8988T (cell line): ENCODE measurements around the gene GSTT4.
"Not testable (repeated sequence)": the region's sequence is repeated elsewhere in the genome, so short reads cannot be mapped to it uniquely, and the experiment has no call there.

Experiments
- DNase-seq: peaks from one replicate; pipeline ENCODE4 v3.0.0; 2011

GSTT4 gene

DNA sequence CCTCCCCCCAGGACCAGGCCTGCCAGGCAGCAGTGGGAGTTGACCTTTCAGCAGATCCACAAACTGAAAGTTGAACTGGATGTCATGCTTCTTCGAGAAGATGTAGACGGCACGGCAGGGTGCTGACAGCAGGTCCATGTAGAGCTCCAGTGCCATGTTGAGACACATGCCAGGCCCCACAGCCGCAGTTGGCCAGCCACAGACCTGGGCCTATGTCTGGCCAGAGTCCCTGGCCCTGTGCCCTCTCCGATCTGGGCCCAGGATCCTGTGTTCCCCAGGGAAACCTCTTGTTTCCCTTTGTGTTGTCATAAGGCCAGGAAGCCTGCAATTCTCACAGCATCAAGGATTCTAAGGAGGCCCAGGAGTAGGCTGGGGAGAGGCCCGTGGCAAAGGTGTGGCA, at the start of gene GSTT4:
TSS of gene GSTT4 (minus strand) at position 253 of the 400 bp plus-strand sequence. CDS start at position 156, 97 bp downstream.
- DNase-seq, result no peak

DNA sequence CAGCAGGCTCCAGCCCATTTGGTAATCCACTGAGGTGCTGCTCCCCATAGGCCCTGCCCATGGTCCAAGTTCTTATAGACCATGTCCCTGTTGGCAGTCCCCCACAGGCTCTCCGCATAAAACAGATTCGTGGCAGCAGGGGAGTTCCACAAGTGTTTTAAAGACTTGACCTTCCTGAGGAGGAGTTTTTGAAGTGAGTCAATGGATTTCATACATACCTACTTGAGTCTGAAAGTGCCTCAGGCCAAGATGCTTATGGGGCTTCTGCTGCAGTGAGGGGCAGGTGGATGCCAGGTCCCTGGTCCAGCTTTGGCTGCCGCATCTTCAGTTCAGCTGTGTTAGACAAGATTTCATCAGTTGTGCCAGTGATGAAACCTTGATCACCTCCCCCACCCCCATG, 49.1 kb upstream of the GSTT4 start:
- DNase-seq, result no peak

DNA sequence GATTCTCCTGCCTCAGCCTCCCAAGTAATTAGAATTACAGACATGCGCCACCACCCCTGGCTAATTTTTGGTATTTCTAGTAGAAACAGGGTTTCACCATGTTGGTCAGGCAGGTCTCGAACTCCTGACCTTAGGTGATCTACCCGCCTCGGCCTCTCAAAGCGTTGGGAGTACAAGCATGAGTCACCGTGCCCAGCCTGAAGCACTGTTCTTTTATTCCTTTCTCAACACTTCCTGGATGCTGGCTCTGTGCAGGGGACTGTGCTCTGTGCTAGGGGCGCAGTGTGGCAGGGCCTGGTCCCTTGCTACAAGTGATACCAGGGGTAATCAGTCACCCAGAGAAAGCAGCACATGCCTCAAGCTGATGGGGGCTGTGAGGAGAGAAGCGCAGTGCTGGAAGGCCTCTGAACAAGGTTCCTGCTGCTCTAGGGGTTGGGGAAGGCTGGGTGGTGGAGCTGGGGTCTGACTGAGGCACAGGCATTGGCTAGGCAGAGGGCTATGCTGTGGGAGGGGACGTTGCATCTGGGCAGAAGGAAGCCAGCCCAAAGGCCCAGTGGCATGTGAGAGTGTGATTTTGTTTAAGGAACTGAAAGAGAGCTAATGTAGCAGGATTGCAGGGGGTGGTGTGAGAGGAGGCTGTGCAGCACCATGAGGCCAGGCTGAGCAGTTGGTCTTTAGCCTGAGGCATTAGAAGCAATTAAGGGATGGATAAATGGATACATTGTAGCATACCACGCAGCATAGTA, 48.4 kb upstream of the GSTT4 start:
- no peak for DNase-seq

DNA sequence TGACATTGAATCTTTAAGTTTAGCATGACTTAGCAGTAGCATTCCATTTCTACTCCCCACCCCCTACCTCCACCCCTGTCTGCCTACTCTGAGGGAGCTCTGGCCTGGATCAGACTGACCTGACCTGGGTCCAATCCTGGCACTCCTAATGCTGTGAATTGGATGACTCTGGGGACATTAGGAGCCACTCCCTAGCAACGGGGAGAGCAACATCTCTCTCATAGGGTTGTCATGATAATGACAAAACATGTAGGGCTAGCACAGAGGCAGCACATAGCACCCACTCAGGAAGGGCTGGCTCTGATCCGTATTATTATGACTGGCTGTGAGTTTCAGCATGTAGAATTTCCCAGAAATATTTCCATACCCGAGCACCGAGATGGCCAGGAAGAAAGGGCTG, 46.3 kb upstream of the GSTT4 start:
- DNase-seq, result no peak

DNA sequence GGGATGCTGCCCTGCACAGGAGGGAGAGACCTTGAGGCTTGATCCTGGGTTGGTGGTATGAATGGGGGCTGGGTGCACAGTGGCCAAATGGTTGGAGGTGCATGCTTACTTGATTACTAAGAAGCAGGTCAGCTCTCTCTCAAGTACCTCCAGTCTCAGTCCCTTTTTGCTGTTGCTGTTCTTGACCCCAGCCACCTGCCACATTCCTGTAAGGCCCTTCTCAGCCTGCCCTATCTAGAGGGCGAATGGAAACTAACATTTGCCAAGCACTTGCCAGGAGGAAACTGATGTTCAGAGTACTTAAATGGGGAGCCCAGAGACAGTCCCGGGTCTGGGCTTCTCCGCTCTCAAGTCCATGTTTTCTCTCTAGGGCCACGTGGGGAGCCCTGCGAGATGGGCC, 45.8 kb upstream of the GSTT4 start:
- no peak for DNase-seq

DNA sequence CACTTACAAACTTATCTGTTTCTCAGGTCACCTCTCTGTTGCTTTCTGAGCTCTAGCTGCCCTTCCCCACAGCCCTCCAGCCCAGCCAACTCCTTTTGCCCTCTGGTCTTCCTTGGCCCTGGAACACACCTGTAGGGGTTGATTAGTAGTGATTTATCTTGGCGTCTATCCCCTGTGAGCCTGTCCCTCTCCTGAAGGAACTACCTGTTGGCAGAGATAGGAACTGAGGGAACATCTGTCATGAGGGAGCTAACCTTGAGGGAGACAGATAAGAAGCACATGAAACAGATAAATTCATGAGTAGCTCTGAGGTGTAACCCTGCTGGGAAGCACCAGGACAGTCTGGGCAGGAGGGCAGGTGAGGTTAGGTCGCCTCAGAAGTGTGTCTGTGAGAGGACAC, 44.7 kb upstream of the GSTT4 start:
- DNase-seq, result no peak

DNA sequence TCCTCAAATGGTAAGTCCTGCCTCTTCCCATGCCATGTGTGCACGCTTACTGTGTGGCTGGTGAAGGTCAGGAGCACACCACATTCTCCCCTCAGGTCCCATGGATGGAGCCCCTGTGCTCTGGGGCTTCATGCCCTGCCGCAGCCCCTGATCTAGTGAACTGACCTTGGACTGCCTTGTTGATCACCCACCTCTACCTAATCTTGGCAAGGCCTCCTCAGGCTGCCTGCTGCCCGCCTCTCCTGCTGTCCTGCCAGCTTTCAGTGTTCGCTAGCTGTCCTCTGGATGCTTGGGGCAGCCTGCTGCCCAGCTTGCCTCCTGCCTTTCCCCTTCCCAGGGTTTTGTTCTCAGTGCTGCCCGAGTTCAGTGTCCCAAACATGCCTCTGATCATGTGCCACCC, 44.0 kb upstream of the GSTT4 start:
- DNase-seq, result no peak

DNA sequence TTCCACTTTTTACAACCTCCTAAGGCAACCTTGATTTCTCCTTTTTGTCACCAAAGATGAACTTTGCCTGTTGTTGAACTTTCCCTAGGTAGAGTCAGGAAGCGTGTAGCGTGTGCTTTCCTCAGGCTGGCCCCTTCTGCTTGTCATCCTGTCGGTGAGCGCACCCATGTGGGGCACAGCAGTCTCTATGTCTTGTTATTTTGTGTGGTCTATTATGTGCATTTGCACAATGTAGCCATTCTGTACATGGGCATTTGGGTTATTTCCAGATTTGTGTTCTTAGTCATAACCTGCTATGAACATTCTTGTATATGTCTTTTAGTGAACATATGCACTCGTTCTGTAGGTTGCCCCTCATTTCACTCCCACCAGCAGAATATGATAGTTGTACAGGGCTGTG, 40.8 kb upstream of the GSTT4 start:
- no peak for DNase-seq

DNA sequence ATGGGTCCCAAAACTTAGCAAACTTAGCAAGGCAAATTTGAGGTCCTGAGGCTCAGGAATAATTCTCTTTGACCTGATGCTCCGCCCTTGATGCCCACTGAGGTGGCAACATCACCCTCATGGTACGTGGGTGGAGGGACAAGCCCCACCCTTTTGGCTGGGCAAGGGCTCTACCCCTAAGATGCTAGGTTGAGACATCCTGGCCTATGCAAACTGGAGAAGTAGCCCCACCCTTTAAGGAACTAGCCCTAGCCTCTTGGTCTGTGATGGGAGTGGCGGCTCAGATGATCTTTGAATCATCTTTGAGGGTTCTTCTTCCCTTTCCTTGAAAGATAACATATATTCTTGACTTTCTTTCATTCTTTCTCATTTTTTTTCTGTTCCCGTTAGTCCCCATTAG, 38.7 kb upstream of the GSTT4 start:
- no peak for DNase-seq

DNA sequence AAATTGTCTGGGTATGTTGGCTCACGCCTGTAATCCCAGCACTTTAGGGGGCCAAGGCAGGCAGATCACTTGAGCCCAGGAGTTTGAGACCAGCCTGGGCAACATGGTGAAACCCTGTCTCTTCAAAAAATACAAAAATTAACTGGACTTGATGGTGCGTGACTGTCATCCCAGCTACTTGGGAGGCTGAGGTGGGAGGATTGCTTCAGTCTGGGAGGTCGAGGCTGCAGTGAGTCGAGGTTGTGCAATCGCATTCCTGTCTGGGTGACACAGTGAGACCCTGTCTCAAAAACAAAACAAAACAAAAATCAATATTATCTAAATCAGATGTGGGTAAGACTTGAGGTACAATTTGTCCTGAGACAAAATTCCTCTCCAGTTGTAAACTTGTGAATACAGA, 38.2 kb upstream of the GSTT4 start:
- not testable (repeated sequence) for DNase-seq

DNA sequence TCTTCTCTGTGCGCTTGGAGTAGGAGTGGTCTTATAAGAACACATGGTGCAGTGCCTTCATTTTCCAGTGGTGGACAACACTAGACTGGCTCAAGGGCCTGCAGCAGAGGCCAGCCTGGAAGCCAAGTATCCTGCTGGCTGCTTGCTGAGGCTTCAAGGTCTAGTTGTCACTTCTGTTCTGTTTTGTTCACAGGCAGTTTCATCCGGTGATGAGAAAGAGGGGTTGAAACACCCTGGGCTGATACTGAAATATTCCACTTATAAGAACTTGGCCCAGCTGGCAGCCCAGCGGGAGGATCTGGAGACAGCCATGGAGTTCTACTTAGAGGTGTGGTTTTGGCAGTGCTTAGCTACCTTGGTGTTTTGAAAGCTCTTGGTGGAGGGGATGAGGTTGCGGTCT, 35.7 kb upstream of the GSTT4 start:
- DNase-seq, result no peak

DNA sequence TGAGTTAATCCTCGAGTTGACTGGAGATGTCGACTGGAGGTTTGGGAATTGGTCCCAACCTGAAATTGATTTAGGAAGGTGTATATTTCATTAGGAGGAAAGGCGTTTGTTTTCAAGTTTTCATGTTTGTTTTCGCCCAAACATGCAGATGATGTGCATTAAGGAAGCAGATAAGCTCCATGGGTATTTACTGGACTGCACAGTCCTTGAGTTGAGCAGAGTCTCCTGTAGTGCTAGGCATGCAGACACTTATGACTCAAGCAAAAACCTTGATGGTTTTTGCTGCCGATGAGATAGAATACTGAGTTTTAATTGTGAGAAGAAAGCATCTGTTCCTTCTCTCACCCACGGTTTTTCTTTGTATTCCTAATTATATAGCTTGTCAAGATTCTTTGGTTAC, 33.8 kb upstream of the GSTT4 start:
- no peak for DNase-seq

DNA sequence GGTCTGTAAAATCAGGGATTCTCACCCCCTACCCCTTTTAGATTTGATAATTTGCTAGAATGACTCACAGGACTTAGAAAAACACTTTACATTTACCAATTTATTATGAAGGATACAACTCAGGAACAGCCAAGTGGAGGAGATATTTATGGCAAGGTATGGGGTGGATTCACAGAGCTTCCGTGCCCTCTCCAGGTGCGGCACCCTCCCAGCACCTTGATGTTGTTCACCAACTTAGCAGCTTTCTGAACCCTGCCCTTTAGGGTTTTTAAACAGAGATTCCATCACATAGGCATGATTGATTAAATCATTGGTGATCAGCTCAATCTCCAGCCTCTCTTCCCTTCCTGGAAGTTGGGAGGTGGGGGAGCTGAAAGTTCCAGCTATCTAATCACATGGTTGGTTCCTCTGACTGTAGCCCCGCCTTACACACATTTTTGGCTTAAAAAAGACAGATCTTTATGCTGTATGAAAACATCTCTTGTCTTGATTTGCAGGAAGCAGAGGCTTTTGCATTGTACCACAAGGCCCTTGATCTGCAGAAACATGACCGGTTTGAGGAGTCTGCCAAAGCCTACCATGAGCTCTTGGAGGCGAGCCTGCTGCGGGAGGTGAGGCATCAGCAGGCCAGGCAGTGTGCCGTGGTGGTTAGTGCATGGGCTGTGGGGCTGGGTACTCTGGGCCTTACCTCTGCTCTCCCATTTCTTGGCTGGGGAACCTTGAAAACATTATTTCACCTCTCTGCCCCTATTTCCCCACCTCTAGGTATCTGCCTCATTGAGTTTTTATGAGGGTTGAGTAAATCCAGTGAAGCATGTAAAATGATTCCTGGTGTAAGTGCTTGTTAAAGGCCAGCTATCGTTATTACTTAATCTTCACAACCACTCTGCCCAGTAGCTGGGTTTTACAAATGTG, 32.9 kb upstream of the GSTT4 start:
- DNase-seq, result no peak

DNA sequence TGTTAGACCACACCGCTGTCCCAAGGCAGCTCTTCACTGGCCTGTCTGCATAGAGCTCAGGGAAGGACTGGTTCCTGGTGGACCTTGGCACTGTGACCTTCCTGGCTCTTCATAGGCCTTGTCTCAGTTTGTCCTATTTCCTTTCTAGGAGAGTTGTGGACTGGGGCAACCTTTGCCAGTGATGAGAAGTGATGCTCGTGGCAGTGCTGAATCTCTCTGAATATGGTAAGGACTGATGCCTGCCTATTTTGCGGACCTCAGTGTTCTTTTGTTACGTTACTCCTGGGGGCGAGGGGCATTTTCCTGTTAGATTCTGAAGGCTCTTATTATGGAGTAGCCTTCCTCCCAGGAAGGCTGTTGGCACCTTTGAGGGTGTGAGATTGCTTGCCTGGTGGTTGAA, 30.0 kb upstream of the GSTT4 start:
- no peak for DNase-seq

DNA sequence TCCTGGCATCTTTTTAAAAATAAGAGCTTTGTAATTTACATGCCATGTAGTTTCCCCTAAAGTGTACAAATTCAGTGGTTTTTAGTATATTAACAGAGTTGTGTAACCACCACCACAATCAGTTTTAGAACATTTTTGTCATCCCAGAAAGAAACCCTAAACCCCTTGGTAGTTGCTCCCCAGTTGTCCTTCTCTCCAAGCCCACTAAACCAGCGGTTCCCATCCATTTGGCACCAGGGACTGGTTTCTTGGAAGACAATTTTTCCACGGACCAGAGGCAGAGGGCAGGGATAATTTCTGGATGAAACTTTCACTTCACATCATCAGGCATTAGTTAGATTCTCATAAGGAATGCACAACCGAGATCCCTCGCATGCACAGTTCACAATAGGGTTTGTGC, 28.5 kb upstream of the GSTT4 start:
- no peak for DNase-seq

DNA sequence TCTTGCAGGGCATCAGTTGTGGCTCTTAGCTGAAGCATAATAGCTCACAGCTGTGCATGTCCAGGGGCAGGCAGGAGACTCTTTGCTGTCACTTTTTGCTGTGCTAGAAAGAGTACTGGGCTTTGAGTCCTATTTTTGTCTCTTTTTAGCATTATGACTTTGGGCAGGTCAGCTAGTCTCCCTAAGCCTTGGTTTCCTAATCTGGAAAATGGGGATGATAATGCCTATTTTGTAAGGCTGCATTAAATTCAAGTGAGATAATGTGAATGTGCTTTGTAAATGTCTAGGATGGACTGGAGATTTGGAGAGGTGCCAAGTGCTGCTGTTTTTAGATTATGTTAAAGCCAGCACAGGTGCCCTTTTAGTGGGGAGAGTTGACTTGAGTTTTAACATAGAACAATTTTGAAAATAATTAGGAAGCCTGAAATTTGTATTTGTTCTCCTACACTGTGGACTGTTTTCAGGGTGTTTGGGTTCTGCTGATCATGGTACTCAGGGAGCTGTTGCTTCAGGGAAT, 25.0 kb upstream of the GSTT4 start:
- no peak for DNase-seq

DNA sequence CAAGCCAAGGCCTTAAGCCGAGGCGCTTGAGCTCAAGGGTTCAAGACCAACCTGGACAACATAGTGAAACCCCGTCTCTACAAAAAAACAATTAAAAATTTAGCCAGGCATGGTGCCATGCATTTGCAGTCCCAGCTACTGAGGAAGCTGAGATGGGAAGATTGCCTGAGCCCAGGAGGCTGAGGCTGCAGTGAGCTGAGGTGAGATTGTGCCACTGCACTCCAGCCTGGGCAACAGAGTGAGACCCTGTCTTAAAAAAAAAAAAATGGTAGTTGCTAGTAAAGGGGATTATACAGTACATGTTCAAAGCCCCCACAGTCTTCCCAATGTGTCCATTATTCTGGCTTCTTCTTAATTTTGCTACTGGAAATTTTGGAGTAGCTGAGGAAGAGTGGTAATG, 24.1 kb upstream of the GSTT4 start:
- DNase-seq, result no peak

DNA sequence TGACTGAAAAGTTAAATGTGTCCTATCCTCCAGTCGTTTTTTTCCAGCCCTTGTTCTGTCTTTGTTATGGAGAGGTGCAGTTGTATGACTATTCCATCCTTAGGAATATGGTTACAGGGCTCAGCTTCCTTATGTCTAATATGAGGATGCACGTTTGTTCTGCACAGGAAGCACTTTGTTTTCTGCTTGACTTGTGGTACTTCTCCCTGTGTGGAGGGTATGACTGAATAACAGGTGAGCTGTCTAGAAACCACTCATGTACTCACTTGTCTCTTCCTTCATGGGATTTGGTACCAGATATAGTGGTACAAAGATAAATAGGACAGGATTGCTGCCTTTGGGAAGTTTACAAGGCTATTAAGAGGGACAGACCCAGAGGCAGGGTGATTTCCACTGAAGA, 23.3 kb upstream of the GSTT4 start:
- no peak for DNase-seq

DNA sequence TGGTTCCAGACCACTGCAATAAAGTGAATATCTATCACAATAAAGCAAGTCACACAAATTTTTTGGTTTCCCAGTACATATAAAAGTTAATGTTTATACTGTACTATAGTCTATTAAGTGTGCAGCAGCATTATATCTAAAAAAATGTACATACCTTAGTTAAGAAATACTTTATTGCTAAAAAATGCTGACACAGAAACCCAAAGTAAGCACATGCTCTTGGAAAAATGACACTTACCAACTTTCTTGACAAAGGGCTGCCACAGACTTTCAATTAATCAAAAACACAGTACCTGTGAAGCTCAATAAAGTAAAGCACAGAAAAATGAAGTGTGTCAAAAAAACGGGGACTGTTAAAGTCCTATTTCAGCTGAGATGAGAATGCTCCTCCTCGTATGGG, 22.7 kb upstream of the GSTT4 start:
- DNase-seq, result no peak

DNA sequence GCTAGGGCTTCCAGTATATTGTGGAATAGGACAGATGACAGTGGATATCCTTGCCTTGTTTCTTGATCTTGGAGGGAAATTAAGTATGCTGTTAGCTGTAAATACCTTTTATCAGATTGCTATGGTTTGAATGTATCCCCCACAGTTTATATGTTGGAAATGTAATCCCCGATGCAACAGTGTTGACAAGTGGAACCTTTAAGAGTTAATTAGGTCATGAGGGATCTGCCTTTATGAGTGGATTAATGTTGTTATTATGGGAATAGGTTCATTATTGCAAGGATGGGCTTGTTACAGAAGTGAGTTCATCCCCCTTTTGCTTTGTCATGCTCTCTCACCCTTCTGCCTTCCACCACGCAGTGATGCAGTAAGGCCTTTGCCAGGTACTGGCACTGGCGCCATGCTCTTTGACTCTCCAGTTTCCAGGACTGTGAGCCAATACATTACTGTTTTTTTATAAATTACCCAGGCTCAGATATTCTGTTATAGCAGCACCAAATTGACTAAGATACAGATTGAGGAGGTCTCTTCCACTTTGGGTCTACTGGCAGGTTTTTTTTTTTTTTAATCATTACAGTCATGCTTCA, 22.2 kb upstream of the GSTT4 start:
- no peak for DNase-seq

DNA sequence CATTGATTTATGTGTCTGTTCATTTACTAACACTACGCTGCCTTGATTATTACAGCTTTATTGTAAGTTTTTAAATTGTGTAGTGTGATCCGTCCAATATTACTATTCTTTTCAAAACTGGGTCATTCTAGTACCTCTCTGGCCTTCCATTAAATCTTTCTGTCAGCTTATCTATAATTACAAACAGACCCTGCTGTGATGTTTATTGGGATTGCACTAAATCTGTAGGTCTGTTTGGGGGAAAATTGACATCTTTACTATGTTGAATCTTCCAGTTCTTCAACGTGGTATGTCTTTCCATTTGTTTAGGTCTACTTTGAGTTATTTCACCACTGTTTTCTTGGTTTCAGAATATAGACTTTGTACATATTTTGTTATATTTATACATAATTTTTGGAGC, 21.5 kb upstream of the GSTT4 start:
- no peak for DNase-seq

DNA sequence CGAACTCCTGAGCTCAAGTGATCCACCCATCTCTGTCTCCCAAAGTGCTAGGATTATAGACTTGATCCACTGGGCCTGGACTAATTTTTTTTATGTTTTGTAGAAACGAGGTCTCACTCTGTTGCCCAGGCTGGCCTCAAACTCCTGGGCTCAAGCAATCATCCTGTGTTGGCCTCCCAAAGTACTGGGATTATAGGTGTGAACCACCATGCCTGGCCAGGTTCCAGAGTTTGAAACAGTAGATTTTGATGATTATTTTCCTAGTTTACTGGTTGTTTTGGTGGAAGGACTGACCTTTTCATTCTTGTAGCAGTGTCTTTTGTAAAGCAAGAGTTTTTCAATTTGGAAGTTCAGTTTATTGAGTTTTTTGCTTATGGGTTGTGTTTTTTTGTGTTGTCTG, 20.8 kb upstream of the GSTT4 start:
- no peak for DNase-seq

DNA sequence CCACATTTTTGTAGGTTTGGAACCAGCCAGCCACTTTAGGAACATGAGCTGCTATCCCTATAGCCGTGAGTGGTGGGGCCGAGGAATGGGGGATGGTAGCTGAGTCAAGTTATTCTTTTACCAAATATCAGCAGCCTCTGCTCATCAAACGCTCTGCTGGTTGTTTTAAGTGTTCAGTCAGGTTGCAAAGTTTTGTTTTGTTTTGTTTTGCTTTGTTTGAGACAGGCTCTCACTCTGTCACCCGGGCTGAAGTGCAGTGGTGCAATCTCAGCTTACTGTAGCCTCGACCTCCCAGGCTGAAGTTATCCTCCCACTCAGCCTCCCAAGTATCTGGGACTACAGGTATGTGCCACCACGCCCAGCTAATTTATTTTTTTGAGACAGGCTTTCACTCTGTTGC, 20.2 kb upstream of the GSTT4 start:
- DNase-seq, result no peak

DNA sequence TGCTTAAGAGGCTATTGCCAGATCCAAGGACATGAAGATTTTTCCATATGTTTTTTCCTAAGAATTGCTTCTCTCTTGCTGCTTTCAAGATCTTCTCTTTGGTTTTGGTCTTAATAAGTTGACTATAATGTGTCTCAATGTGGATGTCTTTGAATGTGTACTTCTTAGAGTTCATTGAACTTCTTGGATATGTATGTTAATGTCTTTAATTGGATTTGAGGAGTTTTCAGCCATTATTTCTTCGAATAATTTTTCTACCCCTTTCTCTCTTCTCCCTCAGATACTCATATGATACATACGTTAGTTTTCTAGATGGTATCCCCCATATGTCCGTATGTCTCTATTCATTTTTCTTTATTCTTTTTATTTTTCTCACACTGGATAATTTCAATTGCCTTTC, 19.1 kb upstream of the GSTT4 start:
- no peak for DNase-seq
